ENCODE results near the gene CCDC117.

DNA sequence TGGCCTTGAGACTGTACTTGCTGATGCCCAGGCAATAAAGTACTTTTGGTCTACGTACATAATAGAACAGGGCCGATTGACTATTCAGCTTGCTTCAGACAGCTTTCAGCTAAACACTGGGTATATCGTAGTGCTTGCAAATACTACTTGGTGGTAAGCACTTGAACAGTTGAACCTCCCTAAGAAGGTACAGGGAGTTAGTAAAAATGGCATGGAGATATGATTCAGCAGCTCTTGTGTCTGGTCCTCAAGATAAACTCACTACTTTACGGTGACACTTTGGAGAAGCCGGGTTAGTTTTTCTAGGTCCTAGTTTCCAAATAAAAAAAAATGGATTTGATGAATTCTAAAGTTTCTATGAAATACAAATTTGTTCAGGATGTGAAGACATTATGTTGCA is 7.3 kb downstream of the CCDC117 start:
- TF ChIP-seq, protein P1, sequence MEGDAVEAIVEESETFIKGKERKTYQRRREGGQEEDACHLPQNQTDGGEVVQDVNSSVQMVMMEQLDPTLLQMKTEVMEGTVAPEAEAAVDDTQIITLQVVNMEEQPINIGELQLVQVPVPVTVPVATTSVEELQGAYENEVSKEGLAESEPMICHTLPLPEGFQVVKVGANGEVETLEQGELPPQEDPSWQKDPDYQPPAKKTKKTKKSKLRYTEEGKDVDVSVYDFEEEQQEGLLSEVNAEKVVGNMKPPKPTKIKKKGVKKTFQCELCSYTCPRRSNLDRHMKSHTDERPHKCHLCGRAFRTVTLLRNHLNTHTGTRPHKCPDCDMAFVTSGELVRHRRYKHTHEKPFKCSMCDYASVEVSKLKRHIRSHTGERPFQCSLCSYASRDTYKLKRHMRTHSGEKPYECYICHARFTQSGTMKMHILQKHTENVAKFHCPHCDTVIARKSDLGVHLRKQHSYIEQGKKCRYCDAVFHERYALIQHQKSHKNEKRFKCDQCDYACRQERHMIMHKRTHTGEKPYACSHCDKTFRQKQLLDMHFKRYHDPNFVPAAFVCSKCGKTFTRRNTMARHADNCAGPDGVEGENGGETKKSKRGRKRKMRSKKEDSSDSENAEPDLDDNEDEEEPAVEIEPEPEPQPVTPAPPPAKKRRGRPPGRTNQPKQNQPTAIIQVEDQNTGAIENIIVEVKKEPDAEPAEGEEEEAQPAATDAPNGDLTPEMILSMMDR (IDR thresholded peaks at IDR 0.05): no peak
- no peak for TF ChIP-seq ZFX (IDR thresholded peaks at IDR 0.05; ENCODE audit: borderline replicate concordance)
